ENCODE data around the gene BRD3OS.

DNA sequence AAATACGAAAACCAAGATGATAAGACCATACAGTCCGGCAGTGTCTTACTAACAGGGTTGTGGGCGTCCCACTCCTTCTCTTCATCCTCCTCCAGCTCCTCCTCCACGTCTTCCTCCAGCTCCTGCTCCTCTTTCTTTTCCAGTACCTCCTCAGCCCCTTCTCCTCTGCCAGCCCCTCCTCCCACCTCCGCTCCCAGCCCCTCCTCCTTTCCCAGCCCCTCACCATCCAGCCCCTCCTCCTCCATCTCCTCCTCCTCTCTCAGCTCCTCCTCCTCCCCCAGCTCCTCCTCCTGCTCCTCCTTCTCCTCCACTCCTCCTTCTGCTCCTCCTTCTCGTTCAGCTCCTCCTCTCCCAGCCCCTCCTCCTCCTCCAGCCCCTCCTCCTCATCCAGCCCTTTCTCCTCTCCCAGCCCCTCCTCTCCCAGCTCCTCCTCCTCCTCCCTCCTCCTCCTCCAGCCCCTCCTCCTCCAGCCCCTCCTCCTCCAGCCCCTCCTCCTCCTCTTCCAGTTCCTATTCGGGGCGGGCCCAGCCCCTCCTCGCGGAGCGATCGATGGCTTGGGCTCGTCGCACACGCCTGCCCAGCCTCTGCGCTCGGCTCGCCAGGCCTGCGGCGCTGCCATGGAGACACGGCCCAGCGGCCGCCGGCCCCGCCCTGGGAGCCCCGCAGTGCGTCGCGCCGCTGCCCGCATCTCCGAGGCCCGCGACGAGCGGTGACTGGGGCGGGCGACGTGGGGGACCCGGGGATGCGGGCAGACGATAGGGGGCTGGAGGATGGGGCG is at the start of gene BRD3OS:
- TF ChIP-seq CTCF (conservative IDR thresholded peaks at IDR 0.05) = no peak
- TF ChIP-seq ZFX (IDR thresholded peaks at IDR 0.05) = no peak
